Body of pancreas (tissue), 4 donors: ENCODE results near the gene WDR26. TPM values are rescaled to one million over a fixed set of nuclear protein-coding genes. Genes with fewer than 3 reads are reported as not detected.

Experiments used
- ATAC-seq: fragments of 150-250 bp; one replicate; pipeline ENCODE4 v1.9.1; 2016
- DNase-seq, 4 donors: peaks; one replicate each; pipeline ENCODE4 v3.0.0-alpha.2; 2019
- H3K27ac ChIP-seq, 4 donors: fragments of 200-600 bp; sonication (generic); 1 replicate in 3 of 4; 2 replicates in 1 of 4; pipeline versions ENCODE4 v1.5.1 to v1.6.1; 2016 to 2019; ENCODE audit warnings: mild to moderate bottlenecking in 1 of 4, mixed read lengths in 1 of 4, moderate library complexity in 1 of 4
- H3K27me3 ChIP-seq, 2 donors: fragments of 200-600 bp; sonication (generic); one replicate each; pipeline ENCODE4 v1.6.0; 2016; ENCODE audit warnings: mild to moderate bottlenecking in 1 of 2
- H3K36me3 ChIP-seq, 2 donors: fragments of 200-600 bp; sonication (generic); replicated peaks in 1 of 2; 2 replicates each; pipeline ENCODE4 v1.5.1; 2016; ENCODE audit warnings: low read depth in 2 of 2; ENCODE audit not compliant: insufficient read depth in 1 of 2
- H3K4me1 ChIP-seq: fragments of 200-600 bp; sonication (generic); one replicate; pipeline ENCODE4 v1.6.0; 2016
- H3K4me3 ChIP-seq, 2 donors: fragments of 200-600 bp; sonication (generic); 1 replicate in 1 of 2; 2 replicates in 1 of 2; pipeline ENCODE4 v1.5.1; 2016 to 2019
- H3K9me3 ChIP-seq, 3 donors: fragments of 200-600 bp; sonication (generic); 1 replicate in 2 of 3; 2 replicates in 1 of 3; pipeline ENCODE4 v1.5.1; 2016
- CTCF ChIP-seq, 7 experiments: fragments of 450-650 bp in 4 of 7; fragments of 200-600 bp in 3 of 7; sonication (generic) in 3 of 7; IDR thresholded peaks; one replicate each; pipeline ENCODE4 v1.5.1; 2016 to 2019; ENCODE audit warnings: antibody characterized with exemption in 7 of 7
- POLR2A ChIP-seq, 3 donors: fragments of 450-650 bp; IDR thresholded peaks; one replicate each; pipeline ENCODE4 v1.6.1; 2016; ENCODE audit warnings: antibody characterized with exemption in 3 of 3, mild to moderate bottlenecking in 2 of 3
- WGBS, 2 donors: methylation state at CpG; one replicate each; pipeline ENCODE4 v1.1.5; 2017; 5-methylcytosine and 5-hydroxymethylcytosine counted together
- intact Hi-C: fragments of 100-400 bp; cut with DNase I; formaldehyde crosslinking; loops from one replicate; pipeline ENCODE4 v1.15.1; 2023
- total RNA-seq, 2 donors: library from RNA; depleted of rRNA; stranded (reverse); fragments of >200 nt; gene quantifications; one replicate each; pipeline ENCODE4 v1.1.0, GENCODE V29; 2016

The WDR26 gene
- total RNA-seq, 2 donors from 2014 or later: 29.3 to 49.3 TPM

GRCh38 chr1:224435999-224436398 is 1.4 kb upstream of the WDR26 start:
- DNase-seq (no peak), ATAC-seq (no peak)
- Histone ChIP-seq H3K27ac (peak overlapping the region in 3 of 4 donors; percentile 97 to 99 (median 99)), H3K4me1 (peaks cover 39% of the 10 kb centered on the region), H3K36me3 (no peaks in the 10 kb centered on the region), H3K9me3 (no peaks in the 10 kb centered on the region), H3K27me3 (no peaks in the 10 kb centered on the region), H3K4me3 (no peak overlapping the region)
- intact Hi-C loops: no loop called here
- WGBS, 2 donors: 12 to 21% methylated on average over 1 of the region's 1 CpG
- TF ChIP-seq CTCF (IDR thresholded peaks at IDR 0.05) (no peak), POLR2A (IDR thresholded peaks at IDR 0.05) (no peak)

- ATAC-seq (peak; percentile 16), DNase-seq (peak in 1 of 4 donors; percentile 13)
- H3K27me3 ChIP-seq: no peaks in the 10 kb centered on the region
- no peak for TF ChIP-seq POLR2A (IDR thresholded peaks at IDR 0.05)
- no peak for TF ChIP-seq CTCF (IDR thresholded peaks at IDR 0.05)
- 0 to 5% methylated on average over 3 to 4 of the region's 4 CpGs for WGBS, 2 donors
- H3K9me3 ChIP-seq: no peaks in the 10 kb centered on the region
- peak overlapping the region; percentile 92 to 99 for H3K4me3 ChIP-seq
- H3K36me3 ChIP-seq: no peaks in the 10 kb centered on the region
- intact Hi-C loops: no loop called here
- H3K4me1 ChIP-seq: peaks cover 45% of the 10 kb centered on the region
- H3K27ac ChIP-seq: peak overlapping the region; percentile 95 to 99 (median 98)
Measured at GRCh38 chr1:224435318-224435763, 744 bp upstream of the WDR26 start.

- H3K36me3 ChIP-seq: no peaks in the 10 kb centered on the region
- H3K9me3 ChIP-seq: no peaks in the 10 kb centered on the region
- intact Hi-C loops: no loop called here
- no peaks in the 10 kb centered on the region for H3K27me3 ChIP-seq
- DNase-seq: peak; percentile 44 to 51 (median 46)
- peaks cover 57% of the 10 kb centered on the region for H3K4me1 ChIP-seq
- ATAC-seq: peak; percentile 47
- peak overlapping the region; percentile 89 to 90 for H3K4me3 ChIP-seq
- TF ChIP-seq POLR2A (IDR thresholded peaks at IDR 0.05) (no peak), CTCF (IDR thresholded peaks at IDR 0.05) (no peak)
- 1% methylated on average over 61 of the region's 88 CpGs; no CpG with 5 or more reads in 1 of the 2 donors for WGBS, 2 donors
- H3K27ac ChIP-seq: peak overlapping the region; percentile 95 to 99 (median 98)
Measured at GRCh38 chr1:224433701-224434672, 610 bp downstream of the WDR26 start.

- Histone ChIP-seq H3K4me1 (peaks cover 58% of the 10 kb centered on the region), H3K27me3 (no peaks in the 10 kb centered on the region), H3K27ac (peak overlapping the region; percentile 95 to 99 (median 98)), H3K36me3 (no peaks in the 10 kb centered on the region), H3K4me3 (peak overlapping the region; percentile 89 to 90), H3K9me3 (no peaks in the 10 kb centered on the region)
- intact Hi-C loops: no loop called here
- ATAC-seq: no peak
- DNase-seq: peak in 2 of 4 donors; percentile 18 to 26
- TF ChIP-seq CTCF (IDR thresholded peaks at IDR 0.05): no peak
- TF ChIP-seq POLR2A (IDR thresholded peaks at IDR 0.05): no peak
- WGBS, 2 donors: 1% methylated on average over 19 of the region's 19 CpGs
Measured at GRCh38 chr1:224433041-224433691, 1.4 kb downstream of the WDR26 start.
